ENCODE data around the gene KIF20B.
A peak's percentile ranks its signal among the peaks of the same experiment; 100 is the strongest.
"Not testable (repeated sequence)": the region's sequence is repeated elsewhere in the genome, so short reads cannot be mapped to it uniquely, and the experiment has no call there.

The KIF20B gene

DNA sequence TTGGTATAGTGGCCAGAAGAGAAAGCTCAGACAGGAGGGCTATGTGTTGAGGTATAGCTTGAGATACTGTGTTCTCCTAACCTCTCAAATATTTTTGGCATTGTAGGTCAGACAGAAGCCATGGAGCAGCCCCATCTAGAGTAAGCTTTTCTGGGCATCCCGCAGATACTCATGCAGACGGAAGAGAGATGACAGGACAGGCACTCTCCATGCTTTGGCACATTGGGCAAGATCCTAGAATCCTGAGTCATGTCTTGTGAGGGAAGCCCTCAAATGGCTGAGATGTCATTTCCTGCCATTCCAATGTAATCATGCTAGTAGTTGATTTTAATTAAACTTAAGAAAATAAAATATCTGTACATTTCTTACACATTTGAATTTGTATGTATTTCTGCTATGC lies 16.8 kb upstream of the KIF20B start:
- DNase-seq (ENCODE audit: low spot score), result no peak

GRCh38 chr10:89685936-89686335 lies 15.5 kb upstream of the KIF20B start:
- DNase-seq (ENCODE audit: low spot score), result no peak

DNA sequence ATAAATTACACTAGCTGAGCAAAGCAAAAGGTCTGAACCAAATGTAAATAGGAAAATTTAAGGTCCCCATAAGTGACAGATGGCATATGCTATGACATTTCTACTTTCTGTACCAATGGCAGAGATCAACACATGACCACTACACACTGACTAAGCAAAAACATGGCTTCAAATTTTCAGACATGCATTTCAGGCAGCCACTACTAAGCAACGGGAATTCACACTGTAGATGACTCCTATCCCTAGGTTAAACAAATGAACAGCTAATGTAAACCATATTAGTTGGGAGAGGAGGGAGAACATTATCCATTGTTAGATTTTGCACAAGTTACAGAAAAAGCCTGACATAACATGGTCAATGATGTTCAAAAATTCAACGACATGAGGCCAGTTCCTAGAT lies 11.4 kb upstream of the KIF20B start:
- DNase-seq (ENCODE audit: low spot score), result no peak

GRCh38 chr10:89692416-89692815 lies 9.0 kb upstream of the KIF20B start:
- DNase-seq (ENCODE audit: low spot score), result no peak

- DNase-seq (ENCODE audit: low spot score), result no peak
Measured at GRCh38 chr10:89693176-89693575, 8.2 kb upstream of the KIF20B start.

DNA sequence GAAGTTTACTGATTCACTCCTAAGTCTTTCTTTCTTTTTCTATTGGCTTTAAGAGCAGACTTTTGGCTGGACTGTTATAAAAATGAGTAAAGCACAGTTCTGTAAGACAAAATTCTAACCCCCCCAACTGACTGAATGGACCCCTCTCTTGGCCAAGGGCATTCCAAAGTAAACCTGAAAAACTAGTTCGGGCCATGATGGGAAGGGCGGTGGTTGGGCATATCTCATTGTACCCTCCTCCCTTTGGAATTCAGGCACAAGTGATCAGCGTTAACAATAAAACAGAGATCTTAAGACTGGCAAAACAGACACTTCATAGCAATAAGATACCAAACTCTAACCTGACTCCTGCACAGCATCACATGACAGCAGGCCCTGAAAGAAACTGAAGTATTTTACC lies 6.1 kb upstream of the KIF20B start:
- no peak for DNase-seq (ENCODE audit: low spot score)

DNA sequence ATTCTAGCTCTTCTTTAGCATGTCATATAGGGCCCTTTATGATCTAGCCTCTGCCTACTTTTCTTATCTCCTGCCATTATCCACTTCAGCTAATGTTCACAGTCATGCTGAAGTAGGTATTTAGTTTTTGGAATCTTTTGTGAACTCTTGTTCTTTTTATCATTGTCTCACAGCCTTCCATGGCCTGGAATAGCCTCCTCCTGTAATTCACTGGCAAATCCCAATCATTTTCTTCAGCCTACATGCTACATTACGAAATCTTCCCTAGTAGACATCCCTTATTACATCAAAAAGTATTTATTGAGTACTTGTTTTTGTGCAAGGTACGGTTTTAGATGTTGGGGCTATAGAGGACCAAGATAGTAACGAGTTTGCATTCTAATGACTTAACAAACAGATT lies 3.4 kb upstream of the KIF20B start:
- DNase-seq (ENCODE audit: low spot score), result no peak

- DNase-seq (ENCODE audit: low spot score), result no peak
Measured at GRCh38 chr10:89699581-89700064, 1.8 kb upstream of the KIF20B start.

DNA sequence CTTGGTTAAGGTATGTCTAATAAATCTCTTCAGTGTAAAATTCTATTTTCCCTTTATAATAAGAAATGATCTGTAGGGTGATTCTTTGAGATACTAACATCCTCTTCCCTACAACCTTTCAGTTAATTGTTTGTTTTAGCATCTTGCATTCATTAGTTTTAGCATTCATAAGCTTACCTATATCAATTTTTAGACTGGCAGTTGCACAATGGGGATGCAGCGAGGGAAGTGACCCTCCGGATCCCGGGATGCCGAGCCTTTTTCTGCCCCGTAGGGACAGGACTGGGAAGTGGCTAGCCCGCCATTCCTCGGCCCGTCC lies 508 bp upstream of the KIF20B start:
- no peak for DNase-seq (ENCODE audit: low spot score)

GRCh38 chr10:89702121-89702480 lies 711 bp downstream of the KIF20B start:
- no peak for DNase-seq (ENCODE audit: low spot score)

DNA sequence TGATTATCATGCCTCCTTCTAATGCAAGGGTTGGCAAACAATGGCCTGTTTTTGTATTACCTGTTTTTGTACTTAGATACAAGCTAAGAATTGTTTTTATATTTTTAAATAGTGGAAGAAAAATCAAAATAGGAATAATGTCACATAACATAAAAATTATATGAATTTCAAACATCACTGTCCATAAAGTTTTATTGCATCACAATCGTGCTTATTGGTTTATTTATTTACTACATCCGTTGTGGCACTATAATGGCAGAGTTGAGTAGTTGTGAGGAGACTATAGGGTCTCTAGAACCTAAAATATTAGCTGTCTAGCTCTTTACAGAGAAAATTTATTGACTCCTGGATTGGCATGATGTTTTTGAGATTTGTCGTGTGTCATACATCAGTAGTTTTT lies 4.1 kb downstream of the KIF20B start:
- DNase-seq (ENCODE audit: low spot score), result no peak

GRCh38 chr10:89706011-89706410 lies 4.6 kb downstream of the KIF20B start:
- no peak for DNase-seq (ENCODE audit: low spot score)

DNA sequence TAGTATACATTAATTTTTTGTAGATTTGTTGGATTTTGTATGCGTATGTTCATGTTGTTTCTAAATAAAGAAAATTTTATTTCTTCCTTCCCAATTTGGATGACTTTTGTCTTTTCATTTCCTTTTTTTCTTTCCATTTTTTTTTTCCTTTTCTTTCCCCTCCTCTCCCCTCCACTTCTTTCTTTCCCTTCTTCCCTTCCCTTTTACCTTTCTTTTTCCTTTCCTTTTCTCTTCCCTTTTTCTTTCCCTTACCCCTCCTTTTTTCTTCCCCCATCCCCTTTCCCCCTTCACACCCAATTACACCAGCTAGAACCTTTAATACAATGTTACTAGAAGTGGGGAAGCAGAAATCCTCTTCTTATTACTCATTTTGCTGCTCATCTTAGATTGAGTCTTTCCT lies 6.0 kb downstream of the KIF20B start:
- DNase-seq (ENCODE audit: low spot score), result no peak

DNA sequence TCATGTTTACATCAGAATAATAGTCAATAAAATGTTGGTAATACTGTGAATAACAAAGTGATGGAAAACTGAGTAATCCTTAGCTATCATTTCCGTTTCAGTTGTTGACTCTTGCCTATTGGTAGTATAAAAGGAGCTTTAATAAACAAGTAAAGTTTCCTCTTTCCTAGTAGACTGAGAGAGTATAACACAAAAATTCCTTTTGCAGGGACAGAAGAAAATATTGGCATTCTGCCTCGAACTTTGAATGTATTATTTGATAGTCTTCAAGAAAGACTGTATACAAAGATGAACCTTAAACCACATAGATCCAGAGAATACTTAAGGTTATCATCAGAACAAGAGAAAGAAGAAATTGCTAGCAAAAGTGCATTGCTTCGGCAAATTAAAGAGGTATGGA lies 9.4 kb downstream of the KIF20B start:
- no peak for DNase-seq (ENCODE audit: low spot score)

GRCh38 chr10:89734616-89735015 lies 33.2 kb downstream of the KIF20B start:
- no peak for DNase-seq (ENCODE audit: low spot score)

- peak; percentile 59 for DNase-seq (ENCODE audit: low spot score)
Measured at GRCh38 chr10:89738551-89739209, 37.3 kb downstream of the KIF20B start.

DNA sequence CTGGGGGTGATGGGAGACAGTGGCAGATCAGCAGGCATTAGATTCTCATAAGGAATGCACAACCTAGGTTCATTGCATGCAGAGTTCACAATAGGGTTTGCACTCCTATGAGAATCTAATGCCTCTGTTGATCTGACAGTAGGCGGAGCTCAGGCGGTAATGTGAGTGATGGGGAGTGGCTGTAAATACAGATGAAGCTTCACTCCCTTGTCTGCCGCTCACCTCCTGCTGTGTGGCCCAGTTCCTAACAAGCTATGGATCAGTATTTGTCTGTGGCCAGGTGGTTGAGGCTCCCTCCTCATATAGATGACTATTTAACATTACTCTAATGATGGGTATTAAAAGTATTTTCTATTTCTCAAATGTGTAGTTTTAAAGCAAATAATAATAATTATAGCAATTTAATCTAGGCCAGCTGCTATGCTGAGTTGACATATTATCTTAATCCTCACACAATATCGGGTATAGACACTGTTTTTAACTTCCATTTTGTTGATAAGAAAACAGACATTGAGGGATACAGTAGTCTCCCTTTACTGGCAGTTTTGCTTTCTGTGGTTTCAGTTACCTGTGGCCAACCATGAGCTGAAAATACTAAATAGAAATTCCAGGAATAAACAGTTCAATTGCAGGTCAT lies 39.9 kb downstream of the KIF20B start:
- DNase-seq (ENCODE audit: low spot score), result no peak

GRCh38 chr10:89744026-89744425 lies 42.6 kb downstream of the KIF20B start:
- DNase-seq (ENCODE audit: low spot score), result no peak

DNA sequence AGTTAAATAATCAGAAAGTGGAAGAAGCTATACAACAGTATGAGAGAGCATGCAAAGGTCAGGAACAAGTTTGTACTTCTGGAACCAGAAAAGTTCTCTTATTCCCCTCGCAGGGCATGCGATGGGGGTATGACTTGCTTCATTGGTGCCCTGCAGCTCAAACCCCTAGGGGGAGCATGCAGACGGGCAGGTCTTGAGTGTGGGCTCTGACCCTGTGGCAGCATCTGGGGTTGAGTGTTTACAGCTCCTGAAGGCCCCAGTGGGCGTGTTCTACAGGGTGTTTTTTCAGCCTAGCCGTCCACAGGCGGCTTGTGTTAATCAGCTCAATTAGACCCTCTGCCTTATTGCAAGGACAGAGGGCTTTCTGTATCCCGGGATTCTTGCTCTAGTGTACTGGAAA lies 44.5 kb downstream of the KIF20B start:
- DNase-seq (ENCODE audit: low spot score), result no peak

GRCh38 chr10:89750441-89750840 lies 49.1 kb downstream of the KIF20B start:
- no peak for DNase-seq (ENCODE audit: low spot score)

GRCh38 chr10:89755374-89755773 lies 54.0 kb downstream of the KIF20B start:
- no peak for DNase-seq (ENCODE audit: low spot score)

DNA sequence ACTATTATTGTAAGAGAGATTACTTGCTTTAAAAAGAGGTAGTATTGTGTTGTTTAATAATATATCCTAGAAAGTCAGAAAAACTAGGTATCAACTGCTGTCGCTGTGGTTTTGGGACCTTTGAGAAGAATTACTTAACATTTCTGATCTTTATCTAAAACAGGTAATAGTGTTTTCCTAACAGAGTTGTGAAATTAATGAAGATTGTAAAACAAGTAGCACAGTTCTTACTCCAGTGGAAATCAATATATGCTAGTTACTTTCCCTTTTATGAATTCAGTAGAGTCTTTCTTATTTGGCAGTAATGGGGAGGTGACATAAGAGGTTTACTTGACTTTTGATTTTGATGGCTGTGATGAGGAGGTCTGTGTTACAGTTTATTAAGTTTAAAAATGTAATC lies 58.1 kb downstream of the KIF20B start:
- no peak for DNase-seq (ENCODE audit: low spot score)

GRCh38 chr10:89763671-89764070 lies 62.3 kb downstream of the KIF20B start:
- DNase-seq (ENCODE audit: low spot score), result not testable (repeated sequence)

DNA sequence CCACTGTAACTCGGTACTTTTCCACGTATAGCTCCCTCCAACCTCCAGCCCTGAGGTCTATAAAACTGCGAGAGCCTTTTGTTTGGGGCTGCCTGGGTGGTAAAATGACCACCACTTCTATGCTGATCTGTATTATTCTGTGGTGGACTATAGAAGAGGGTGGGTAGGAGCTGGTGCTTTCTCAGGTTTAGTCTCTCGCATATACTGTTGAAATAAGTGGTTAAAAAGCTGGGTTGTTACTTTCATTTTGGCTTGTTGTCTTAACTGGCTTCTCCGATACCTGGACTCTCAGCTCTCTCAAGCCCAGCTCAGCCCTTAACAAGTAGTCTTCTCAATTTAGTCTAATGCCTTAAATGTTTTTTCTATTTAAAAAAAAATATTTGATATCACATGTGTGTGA lies 70.3 kb downstream of the KIF20B start:
- DNase-seq (ENCODE audit: low spot score), result no peak
